Fibroblast of the aortic adventitia (primary cell): ENCODE data around the gene GPAM. TPM values are rescaled to one million over a fixed set of nuclear protein-coding genes. Genes with fewer than 3 reads are reported as not detected.
A peak's percentile ranks its signal among the peaks of the same experiment; 100 is the strongest.
"Not testable (repeated sequence)": the region's sequence is repeated elsewhere in the genome, so short reads cannot be mapped to it uniquely, and the experiment has no call there.

Experiments used
- DNase-seq: peaks from one replicate; pipeline ENCODE4 v3.0.0-alpha.2; 2010; ENCODE audit warnings: low read depth
- H3K4me3 ChIP-seq: 2 replicates; pipeline ENCODE4 v1.5.1; 2011; ENCODE audit warnings: low read depth, mild to moderate bottlenecking, control low read depth, low read length, moderate library complexity
- CTCF ChIP-seq: IDR thresholded peaks from 2 replicates; pipeline ENCODE4 v1.5.1; 2011; ENCODE audit warnings: mild to moderate bottlenecking, low read length, control low read depth, inconsistent platforms; ENCODE audit not compliant: insufficient read depth
- total RNA-seq: library from RNA; depleted of rRNA; stranded (reverse); fragments of >200 nt; gene quantifications from 2 replicates; pipeline ENCODE4 v1.2.3, GENCODE V29; 2012; ENCODE audit warnings: low replicate concordance

The GPAM gene
- total RNA-seq, 1 donor, result 10.9 TPM

DNA sequence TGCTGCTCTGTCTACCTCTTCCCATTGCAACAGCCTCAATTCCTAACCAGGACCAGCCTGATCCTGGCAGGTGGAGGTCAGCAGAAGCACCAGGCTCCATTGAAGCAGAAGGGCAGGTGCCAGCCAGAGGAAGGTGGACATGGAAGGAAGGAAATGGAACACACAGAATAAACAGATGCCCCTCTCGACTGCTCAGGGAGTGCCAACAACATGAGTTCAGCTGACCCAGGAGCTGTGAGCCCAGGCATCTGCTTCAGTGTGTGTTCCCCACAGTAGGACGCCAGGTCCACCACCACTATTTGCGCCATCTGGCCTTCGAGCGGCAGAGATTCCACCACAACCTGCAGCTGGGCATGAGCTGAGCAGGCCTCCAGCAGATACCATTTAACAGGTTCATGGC, 56.7 kb downstream of the GPAM start:
- no peak for DNase-seq
- no peak overlapping the region for H3K4me3 ChIP-seq
- no peak for TF ChIP-seq CTCF

- H3K4me3 ChIP-seq, result no peak overlapping the region
- no peak for DNase-seq
- TF ChIP-seq CTCF, result no peak
These were observed 57.4 kb downstream of the GPAM start for GRCh38 chr10:112126172-112126571.

- DNase-seq, result no peak
- no peak overlapping the region for H3K4me3 ChIP-seq
- TF ChIP-seq CTCF, result no peak
These were observed 58.7 kb downstream of the GPAM start for GRCh38 chr10:112124866-112125265.

GRCh38 chr10:112122827-112123226, 60.7 kb downstream of the GPAM start:
- no peak for DNase-seq

GRCh38 chr10:112120491-112120890, 63.1 kb downstream of the GPAM start:
- H3K4me3 ChIP-seq, result no peak overlapping the region
- DNase-seq, result no peak
- TF ChIP-seq CTCF, result no peak

More at GRCh38 chr10:112122827-112123226, 60.7 kb downstream of the GPAM start:
- no peak for TF ChIP-seq CTCF
- H3K4me3 ChIP-seq, result no peak overlapping the region

GRCh38 chr10:112115781-112116385, 67.7 kb downstream of the GPAM start:
- no peak overlapping the region for H3K4me3 ChIP-seq
- DNase-seq, result peak; percentile 29
- TF ChIP-seq CTCF, result peak; percentile 89

DNA sequence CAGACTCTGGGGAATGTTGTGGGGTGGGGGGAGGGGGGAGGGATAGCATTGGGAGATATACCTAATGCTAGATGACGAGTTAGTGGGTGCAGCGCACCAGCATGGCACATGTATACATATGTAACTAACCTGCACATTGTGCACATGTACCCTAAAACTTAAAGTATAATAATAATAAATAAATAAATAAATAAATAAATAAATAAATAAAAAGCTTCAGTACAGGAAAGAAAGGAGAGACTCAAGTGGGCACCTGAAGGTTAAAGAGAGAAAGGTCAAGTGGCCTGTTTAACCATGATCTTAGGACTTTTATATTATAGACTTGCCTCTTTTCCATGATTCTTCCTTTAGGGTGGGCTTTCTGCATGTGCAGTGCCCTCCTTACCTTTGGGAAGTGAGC, 73.8 kb downstream of the GPAM start:
- not testable (repeated sequence) for H3K4me3 ChIP-seq, DNase-seq

Other genes starting within 250 kb of the GPAM start
- gene TECTB, start 99.6 kb upstream of the GPAM start, total RNA-seq, result not detected in 2 replicates
- 2.6 and 15.1 TPM in 2 replicates for gene ACSL5, start 190.4 kb upstream of the GPAM start, total RNA-seq